Mesenteric fat pad (tissue), 1 donor: ENCODE measurements around the gene TAF11L3. TPM values are rescaled to one million over a fixed set of nuclear protein-coding genes. Genes with fewer than 3 reads are reported as not detected.

Source experiments
- total RNA-seq: library from RNA; stranded (reverse); fragmentation: NEBNext Ultra II Directional; extraction: Animal tissue kit (Norgen Biotek cat#: 25700); gene quantifications from one replicate; pipeline ENCODE4 v1.2.1, GENCODE V29; 2021
- donor health status: DM: yes; HTN: yes; CAD: no.

The TAF11L3 gene
- total RNA-seq, 1 donor from 2014 or later = not detected

Other genes starting within 250 kb of the TAF11L3 start
- gene TAF11L2, start 20.1 kb upstream of the TAF11L3 start, total RNA-seq = not detected
- not detected for gene TAF11L4, start 3.4 kb downstream of the TAF11L3 start, total RNA-seq
- gene TAF11L5, start 6.9 kb downstream of the TAF11L3 start, total RNA-seq = not detected
- not detected for gene TAF11L6, start 10.3 kb downstream of the TAF11L3 start, total RNA-seq
- not detected for gene TAF11L7, start 67.4 kb downstream of the TAF11L3 start, total RNA-seq
- gene TAF11L8, start 72.6 kb downstream of the TAF11L3 start, total RNA-seq = not detected
- gene TAF11L9, start 76.0 kb downstream of the TAF11L3 start, total RNA-seq = not detected
- not detected for gene TAF11L10, start 79.5 kb downstream of the TAF11L3 start, total RNA-seq
- gene TAF11L11, start 85.8 kb downstream of the TAF11L3 start, total RNA-seq = not detected
- gene TAF11L12, start 92.0 kb downstream of the TAF11L3 start, total RNA-seq = not detected
- not detected for gene TAF11L13, start 113.7 kb downstream of the TAF11L3 start, total RNA-seq
- gene TAF11L14, start 116.1 kb downstream of the TAF11L3 start, total RNA-seq = not detected